NCI-H187 treated with DMSO at 0.1 percent for 48 hours (cell line): Measurements from ENCODE around the gene CAPN8.

Experiments used
- DNase-seq: peaks from one replicate; lab custom pipeline; 2025; lab: John Stamatoyannopoulos, UW

The CAPN8 gene

DNA sequence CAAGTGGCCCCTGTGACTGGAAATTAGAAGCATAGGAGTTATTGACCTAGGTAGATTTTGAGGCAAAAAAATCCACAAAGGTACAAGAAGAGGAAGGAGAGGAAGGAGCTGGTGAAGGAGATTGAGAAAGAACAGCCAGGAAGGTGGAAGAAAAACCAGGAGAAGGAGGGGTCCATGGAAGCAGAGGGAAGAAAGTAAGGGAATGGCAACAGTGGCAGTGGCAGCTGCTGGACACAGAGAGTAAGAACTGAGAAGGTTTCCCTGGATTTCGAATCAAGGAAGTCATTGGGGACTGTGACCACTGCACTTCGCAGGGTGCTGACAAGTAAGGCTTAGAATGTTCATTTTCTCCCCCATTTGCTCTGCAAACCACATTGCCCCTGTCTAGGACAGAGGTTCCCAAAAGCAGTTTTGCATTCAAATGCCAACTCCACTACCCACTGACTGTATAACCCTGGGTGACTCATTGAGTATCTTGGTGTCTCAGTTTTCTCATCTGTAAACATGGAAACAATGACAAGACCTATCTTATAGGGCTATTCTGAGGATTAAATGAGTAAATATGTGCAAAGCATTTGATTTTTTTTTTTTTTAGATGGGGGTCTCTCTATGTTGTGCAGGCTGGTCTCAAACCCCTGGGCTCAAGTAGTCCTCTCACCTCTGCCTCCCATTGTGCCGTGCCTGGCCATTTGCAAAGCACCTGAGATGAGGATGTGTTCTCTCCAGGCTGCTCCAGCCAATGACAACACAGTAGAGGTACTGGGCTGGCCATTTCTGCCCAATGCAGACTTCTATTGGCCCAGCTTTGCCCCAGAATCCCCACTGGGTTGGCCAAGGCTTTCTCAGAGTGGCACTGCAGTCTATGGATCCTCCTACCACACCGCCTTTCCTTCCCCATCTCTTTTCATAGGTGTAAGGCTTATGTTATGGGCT lies 37.5 kb upstream of the CAPN8 start:
- no peak for DNase-seq

DNA sequence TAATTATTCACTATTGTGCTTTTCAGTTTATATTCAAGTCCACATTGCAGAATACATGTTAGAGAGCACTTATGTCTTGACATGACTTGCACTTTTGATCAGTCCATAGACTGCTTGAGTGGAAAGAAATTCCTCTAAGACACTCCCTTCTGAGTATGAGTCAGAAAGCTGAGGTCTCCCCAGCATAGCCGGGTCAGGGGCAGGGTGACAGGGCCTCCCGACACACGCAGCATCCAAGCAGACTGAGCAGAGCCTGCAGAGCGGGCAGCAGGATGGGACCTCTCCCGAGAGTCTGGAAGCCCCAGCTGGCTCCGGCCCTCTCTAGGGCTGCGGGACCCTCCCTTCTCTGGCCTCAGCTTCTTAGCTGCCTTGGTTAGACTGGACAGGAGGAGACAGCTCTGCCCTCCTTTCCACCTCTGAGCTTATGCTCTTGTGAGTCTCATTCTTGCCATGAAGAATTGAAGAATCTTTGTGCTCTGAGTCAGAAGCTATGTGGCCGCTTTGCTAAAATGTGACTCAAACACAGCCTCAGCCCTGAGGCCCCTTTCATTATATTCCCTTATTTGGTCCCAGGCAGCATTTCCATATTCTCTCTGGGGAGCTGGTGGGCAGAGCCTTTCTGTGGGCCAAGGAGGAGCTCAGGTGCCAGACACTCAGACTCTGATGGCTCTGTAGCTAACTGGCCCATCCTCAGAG lies 35.6 kb upstream of the CAPN8 start:
- DNase-seq = no peak

DNA sequence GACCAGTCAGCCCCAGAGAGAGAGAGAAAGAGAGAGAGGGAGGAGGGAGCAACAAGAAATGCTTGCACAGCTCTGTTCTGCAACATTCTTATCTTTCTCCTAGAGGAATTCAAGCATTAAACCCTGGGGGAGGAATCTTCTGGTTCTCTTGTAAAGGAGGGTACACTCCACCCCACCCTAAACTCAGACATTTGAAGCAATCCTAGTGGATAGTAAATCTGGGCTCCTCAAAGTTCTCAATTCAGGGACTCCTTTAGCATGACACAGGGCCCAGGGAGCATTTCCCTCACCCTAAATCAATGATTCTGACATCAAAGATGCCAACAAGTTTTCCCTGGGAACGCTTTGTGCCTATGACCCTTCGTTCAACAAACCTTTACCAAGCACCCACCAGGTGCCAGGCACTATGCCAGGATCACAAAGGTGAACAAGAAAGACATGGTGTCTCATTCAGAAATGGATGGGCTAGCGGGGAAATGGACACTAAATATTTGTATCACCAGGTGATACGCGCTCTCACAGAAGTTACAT lies 35.0 kb upstream of the CAPN8 start:
- no peak for DNase-seq

DNA sequence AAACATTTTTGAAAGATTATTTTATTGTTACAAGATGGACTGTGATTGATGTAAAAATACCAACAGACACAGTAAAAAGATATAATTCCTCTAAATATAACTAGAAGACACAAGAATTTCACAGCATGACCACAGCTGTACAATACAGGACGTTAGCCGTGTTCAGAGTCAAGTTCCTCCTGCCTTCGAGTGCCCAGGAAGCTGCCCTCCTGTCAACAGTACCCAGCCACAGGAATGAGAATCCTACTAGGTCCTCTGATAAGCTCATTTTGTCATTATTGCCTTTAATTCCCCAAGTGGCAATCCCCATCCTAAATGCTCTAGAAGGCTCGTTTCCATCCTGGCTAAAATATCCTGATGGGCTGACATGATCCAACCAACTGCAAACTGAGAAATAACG lies 30.4 kb upstream of the CAPN8 start:
- no peak for DNase-seq

DNA sequence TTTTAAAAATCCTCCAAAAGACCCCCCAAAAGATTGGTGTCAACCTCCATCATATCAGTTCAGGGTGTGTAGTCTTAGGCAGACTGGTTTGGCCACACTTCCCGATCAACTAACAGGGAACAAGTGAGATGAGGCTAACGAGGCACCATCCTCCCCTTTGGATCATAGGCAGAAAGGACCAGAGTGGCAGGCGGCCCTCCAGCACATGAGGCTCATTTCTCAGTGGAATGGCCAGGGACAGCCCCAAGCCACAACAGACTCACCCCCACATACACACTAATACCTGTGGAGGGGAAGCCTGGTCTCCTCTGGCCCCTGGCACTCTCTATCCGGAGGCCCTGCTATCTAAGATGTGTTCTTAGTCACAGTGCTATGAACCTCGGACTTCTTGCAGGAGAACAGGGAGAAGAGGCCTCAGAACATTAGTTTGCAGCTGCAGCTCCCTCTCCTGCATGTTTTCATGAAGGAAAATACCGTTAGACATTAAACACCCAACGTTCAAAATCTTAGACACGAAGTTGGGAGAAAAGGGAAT lies 29.6 kb upstream of the CAPN8 start:
- DNase-seq = no peak

DNA sequence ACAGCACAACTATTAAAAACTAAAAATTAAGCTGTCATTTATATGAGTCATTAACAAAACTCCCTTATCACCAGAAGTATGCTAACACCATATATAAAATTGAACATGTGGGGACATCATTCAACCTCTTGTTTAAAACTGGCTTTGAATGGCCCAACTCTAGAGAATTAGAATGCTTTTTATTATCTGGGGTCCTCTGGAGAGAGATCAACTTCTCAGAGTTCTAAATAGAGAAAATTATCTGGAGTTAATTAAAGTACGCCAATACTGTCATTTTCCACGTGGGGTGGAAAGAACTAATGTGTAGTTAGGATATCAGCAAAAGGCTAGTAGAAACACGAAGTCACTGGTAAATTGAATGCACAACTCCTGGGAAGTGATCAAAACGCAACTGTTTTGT lies 25.6 kb upstream of the CAPN8 start:
- DNase-seq = no peak

DNA sequence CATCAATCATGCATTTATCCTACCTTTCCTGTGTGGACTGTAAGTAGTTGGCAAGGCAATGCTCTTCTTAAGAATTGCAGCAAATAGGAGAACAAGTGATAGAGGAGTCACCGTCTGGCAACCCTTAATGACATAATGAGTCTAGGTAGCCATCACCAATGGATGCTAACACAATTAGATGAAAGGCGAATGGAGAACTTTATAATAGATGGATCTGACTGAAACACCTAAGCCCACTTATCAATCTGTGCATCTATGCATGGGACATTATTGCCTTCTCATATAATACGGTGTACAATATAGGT lies 18.9 kb upstream of the CAPN8 start:
- no peak for DNase-seq

DNA sequence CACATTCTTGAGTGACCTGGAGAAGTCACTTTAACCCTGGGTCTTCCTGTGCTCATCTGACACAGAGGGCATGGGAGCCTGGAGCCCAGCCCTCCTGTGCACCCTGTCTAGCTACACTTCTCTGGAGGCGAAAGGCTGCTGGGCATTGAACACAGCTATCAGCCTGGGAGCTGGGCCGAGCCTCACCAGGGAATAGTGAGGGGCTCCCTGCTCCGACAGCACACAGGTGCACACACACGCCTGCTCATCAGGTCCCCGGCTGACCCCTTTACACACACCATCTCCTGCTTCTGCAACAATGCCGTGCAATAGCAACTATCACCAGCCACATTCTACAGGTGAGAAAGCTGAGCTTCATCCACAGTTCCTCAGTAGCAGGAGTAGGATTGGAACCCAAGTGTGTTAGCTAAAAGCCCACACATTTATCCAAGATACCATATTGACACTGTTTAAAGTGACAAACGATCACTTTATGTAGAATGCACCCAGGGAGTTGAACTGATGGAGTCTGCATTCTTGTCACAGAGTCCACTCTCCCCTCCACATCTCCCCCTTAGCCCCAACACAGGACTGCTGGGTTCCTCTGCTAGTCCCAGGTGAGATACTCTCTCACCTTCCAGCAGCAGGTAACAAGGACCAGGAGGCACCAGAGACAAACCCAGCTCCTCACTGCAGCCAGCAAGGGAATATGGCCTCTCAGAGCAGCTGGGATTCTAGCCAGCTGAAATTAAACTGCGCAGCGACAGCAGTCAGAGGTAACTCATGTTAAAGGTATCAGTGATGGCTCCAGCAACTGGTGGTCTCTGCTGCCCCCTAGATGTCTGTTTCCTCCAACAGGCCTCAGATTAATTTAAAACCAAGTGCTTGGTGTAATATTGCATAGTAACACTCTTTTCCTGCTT lies 18.3 kb upstream of the CAPN8 start:
- DNase-seq = no peak

DNA sequence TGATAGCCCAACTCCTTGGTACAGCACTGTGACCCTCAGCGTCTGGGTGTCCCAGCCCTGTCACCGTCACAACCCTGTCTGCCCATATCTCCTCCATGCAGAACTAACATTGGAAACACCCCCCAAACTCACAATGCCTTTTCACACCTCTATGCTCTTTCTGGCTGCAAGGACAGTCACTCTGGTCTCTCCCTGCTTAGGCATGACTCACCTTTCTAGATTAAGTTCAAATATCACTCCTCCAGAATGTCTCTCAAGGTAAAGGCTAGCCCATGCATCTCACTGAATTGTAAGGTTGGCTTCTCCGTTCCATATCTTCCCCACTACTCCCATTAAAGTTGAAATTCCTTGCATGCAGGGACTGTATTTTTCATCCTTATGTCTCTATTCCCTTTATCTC lies 17.0 kb upstream of the CAPN8 start:
- no peak for DNase-seq

DNA sequence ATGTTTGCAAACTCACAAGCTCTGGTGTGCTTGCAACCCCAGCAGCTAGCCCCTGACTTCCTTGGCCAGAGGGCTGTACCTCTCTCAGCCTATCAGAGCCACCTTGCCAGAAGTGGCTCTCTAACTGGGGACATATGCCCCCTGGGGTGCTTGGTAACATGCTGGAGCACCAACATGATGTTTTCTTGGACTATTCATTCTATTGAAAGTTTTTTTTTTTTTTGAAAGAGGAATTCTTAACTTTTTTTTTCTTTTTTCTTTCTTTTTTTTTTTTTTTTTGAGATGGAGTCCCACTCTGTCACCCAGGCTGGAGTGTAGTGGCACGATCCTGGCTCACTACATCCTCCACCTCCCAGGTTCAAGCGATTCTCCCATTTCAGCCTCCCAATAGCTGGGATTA lies 14.7 kb upstream of the CAPN8 start:
- no peak for DNase-seq

DNA sequence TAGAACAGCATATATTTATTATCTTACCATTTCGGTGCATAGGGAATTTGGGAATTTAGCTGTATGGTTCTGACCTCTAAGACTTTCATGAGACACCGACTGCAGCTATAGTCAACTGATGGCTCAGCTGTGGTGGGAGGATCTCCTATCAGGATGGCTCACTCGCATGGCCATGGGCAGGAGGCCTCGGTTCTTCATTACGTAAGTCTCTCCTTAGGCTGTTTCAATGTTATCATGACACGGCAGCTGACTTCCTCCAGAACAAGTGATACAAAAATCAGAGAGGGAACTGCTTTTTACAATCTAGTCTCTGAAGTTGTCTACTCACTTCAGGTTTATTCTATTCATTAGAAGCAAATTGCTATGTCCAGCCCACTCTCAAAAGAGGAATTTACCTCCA lies 13.3 kb upstream of the CAPN8 start:
- DNase-seq = no peak

DNA sequence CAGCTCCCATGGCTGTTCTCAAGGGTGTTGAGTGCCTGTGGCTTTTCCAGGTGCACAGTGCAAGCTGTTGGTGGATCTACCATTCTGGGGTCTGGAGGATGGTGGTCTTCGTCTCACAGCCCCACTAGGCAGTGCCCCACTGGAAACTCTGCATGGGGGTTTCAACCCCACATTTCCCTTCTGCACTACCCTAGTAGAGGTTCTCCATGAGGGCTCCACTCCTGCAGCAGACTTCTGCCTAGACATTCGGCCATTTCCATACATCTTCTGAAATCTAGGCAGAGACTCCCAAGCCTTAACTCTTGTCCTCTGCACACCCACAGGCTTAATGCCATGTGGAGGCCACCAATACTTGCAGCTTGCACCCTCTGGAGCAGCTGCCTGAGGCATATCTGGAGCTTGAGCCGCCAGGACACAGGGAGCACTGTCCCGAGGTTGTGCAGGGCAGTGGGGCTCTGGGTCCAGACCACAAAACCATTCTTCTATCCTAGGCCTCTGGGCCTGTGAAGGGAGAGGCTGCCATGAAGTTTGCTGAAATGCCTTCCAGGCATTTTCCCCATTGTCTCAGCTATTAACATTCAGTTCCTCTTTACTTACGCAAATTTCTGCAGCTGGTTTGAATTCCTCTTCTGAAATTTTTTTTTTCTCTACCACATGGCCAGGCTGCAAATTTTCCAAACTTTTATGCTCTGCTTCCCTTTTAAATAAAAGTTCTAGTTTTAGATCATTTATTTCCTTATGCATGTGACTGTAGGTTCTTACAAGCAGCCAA lies 8.8 kb upstream of the CAPN8 start:
- no peak for DNase-seq

DNA sequence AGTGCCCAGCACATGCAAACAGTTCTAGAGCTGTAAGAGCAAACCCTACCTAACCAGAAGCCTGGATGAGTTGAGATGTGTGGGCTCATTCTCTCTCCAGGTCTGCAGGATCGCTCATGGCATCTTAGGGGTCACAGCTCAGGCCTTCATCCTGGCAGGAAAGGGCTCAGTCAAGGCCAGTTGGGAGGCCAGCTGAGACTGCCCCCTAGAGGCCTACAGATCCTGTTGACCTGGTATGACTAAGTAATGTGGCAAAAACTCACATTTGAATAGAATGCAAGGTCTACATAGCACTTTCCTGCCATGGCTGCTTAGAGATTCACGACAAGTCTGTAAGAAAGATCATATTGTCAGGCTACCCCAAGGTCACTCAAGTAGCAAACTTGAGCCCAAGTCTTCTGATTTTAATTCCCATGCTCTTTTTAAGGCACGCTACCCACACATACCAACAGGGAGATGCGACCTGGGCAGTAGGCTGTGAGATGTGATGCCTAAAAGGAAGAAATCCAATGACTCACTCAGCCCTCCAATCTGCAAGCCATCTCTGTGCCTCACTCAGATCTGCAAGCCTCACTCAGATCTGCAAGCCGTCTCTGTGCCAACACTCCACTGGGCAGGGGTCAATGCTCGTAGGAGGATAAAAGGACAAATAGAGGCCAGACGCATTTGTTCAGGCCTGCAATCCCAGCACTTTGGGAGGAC lies 5.1 kb upstream of the CAPN8 start:
- no peak for DNase-seq

DNA sequence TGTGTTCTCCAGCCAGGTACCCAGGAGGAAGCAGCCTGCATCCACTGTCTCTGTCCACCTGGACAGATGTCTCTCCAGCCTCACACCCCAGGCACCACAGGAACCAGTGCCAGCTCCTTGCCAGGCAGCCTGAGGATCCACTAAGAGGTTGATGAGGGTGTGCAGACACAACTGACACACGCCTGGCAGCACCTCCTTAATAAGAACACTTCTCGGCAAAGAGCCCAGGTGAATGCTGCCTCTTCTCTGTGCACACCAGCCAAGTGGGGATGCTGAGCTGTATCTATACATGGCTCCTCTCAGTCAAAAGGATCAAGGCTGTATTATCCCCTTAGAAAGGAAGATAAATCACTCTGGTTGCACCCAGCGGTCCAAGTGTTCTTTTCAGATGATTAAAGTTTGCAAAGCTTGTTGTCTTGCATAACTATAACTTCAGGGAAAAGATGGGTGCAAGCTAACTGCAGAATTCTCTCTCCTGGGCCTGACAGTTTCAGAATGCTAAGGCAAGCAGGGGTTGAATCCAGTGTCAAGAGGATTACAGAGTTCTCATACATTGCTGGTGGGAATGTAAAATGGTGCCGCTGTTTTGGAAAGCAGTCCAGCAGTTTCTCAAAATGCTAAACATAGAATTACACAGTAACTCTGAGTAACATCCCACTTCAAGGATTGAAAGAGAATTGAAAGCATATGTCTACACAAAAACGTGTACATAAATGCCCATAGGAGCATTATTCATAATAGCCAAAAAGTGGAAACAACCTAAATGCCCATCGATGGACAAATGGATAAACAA lies 3.7 kb upstream of the CAPN8 start:
- no peak for DNase-seq

DNA sequence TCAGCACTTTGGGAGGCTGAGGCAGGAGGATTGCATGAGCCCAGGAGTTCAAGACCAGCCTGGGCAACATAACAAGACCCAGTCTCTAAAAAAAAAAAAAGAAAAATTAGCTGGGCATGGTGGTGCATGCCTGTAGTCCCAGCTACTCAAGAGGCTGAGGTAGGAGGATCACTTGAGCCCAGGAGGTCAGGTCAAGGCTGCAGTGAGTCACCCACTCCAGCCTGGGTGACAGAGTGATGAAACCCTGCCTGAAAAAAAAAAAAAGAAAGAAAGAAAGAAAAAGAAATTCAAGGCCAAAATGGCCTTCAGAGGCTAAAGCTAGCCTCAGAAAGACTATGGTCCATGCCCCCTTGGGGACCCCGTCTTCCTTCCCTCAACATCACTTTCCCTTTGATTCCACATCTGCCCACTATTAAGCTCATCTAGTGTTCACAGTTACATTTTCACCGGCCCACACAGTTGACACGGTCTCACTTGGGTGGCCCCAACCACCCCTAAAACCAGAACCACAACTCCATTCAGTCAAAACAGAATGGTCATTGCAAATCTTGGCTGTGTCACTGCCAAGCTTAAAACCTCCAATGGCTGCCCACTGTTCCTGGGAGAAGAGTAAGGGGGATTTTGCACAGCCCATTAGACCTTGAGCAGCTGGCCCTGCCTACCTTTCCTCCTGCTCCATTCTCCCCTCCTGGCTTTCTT lies 2.1 kb upstream of the CAPN8 start:
- no peak for DNase-seq

DNA sequence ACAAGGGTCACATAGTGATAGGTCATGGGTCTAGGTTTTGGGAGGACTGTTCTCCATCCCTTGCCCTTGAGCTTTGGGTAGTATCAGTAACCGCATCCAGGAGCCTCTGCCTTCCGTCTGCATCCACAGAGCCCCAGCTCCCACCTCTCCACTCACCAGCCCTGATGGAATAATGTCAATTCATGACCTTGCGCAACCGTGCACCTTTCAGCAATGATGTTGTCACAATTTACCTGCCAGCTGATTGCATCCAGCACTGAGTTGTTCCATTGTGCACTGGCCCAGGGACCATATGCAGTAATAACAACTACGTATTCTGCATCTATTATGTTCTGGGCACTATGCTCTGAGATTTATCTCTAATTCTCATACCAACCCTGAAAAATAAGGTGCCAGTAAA lies 1.4 kb downstream of the CAPN8 start:
- no peak for DNase-seq

DNA sequence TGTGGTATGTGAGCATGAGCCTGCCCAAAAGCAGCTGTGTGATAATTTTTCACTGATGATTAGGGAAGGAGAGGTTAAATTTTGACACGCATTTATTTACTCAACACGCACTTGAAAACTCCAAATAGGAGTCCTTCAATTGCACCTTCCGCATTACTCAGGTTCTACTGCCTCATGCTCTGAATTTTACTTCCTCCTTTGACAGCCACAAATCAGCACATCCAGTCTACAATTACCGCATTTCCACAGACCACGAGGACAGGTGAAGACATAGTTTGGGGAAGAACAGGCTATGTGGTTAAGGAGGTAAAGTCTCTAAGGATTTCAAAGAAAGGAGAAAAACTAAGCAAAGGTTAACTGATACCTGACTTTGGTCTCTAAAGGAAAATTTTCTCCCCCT lies 2.6 kb downstream of the CAPN8 start:
- DNase-seq = no peak

DNA sequence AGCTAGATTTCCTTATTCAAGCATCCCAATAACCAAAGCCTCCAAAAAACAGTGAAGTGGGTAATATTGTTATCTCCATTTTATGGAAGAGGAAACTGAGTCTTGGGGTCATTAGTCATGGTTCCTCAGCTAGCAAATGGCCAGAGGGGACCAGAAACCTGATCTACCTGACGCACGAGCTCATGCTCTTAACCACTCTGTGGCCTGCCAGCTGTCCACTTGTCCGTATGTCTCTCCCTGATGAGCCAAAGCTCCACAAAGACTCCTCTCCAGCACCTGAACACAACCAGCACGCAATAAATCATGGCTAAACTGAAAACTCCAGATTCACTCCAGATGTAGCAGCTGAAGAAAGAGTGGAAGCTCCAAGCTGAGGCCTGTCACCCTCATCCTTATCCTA lies 5.8 kb downstream of the CAPN8 start:
- no peak for DNase-seq

DNA sequence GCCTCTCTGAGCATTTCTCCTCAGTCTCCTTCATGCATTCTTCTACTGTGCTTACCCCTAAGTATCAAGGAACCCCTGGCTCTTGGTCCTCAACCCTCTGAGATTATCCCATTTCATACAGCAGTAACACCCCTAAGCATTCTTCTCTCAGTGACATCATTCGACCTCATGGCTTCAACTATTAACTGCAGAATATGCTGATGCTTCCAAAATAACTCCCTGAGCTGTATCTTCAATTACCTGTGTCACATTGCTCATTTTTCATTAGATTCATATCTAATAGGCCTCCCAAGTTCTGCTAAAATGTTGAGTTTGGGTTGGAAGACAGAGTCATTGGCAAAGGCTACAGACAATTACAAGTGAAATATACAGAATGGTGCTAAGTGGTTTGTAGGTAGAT lies 7.5 kb downstream of the CAPN8 start:
- no peak for DNase-seq
